ENCODE results near the gene ATP5F1E. TPM values are rescaled to one million over a fixed set of nuclear protein-coding genes. Genes with fewer than 3 reads are reported as not detected.
A peak's percentile ranks its signal among the peaks of the same experiment; 100 is the strongest.

The ATP5F1E gene
- total and polyA plus RNA-seq, 2 donors (not counting 3 experiments of a cell fraction or from before 2014, with no cell fraction given): 29.0 to 107 TPM

DNA sequence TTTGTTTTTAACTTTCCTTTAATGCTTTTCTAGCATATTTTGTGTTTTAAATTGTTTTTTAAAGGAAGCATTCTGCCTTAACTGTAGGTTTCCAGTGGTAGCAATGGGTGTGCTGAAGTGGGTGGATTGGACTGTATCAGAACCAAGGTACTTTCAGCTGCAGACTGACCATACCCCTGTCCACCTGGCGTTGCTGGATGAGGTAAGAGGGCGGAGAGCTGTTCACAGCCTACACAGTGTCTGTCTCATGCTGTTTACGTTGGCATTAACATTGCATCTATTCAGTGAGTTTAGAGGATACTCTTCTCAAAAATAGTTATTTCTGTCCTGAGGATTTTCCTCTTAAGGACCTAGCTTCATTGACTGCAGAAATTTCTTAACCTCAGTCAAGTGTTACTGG lies 39.2 kb downstream of the ATP5F1E start:
- Histone ChIP-seq H3K27ac (ENCODE audit: insufficient read depth, low read depth, low read length) (no peak overlapping the region), H3K36me3 (ENCODE audit: control insufficient read depth in 2 of 2, extremely low read depth in 1 of 2, insufficient read depth in 2 of 2, low read length in 2 of 2) (peaks cover 39 to 58% of the 10 kb centered on the region in 2 experiments), H3K9me1 (replicated peaks; ENCODE audit: control insufficient read depth, extremely low read depth, insufficient read depth, low read length) (no peaks in the 10 kb centered on the region), H3K4me2 (ENCODE audit: insufficient read depth, low read length) (no peak overlapping the region), H4K20me1 (replicated peaks; ENCODE audit: control insufficient read depth, extremely low read depth, insufficient read depth, low read length) (no peaks in the 10 kb centered on the region), H3K79me2 (ENCODE audit: control insufficient read depth, insufficient read depth, low read length) (peaks cover 3% of the 10 kb centered on the region), H3K4me3 (replicated peaks in 1 of 3; ENCODE audit: insufficient read depth in 1 of 3, low read depth in 1 of 3, low read length in 3 of 3) (no peak overlapping the region), H3K9me3 (replicated peaks; ENCODE audit: control insufficient read depth, insufficient read depth, low read length) (no peaks in the 10 kb centered on the region), H3K4me1 (ENCODE audit: control insufficient read depth, extremely low read depth, insufficient read depth, low read length) (no peaks in the 10 kb centered on the region), H3K27me3 (ENCODE audit: control insufficient read depth in 2 of 2, insufficient read depth in 2 of 2, low read length in 2 of 2) (no peaks in the 10 kb centered on the region), H2AFZ (ENCODE audit: low read depth, low read length) (no peak overlapping the region), H3K9ac (replicated peaks; ENCODE audit: extremely low read depth, insufficient read depth, low read length) (no peak overlapping the region)
- BruUV-seq (replicated peaks): no TSS peak
- TF ChIP-seq FOS (IDR thresholded peaks at IDR 0.05; ENCODE audit: borderline replicate concordance, insufficient read depth, low read length): no peak
- peak; percentile 11 for TF ChIP-seq POLR2A (IDR thresholded peaks at IDR 0.05; ENCODE audit: low read depth, low read length)
- TF ChIP-seq JUN (IDR thresholded peaks at IDR 0.05; ENCODE audit: borderline replicate concordance, insufficient read depth, insufficient read length, low read depth): no peak
- TF ChIP-seq MYC (IDR thresholded peaks at IDR 0.05; ENCODE audit: low read depth, low read length): no peak
- TF ChIP-seq, protein P1, sequence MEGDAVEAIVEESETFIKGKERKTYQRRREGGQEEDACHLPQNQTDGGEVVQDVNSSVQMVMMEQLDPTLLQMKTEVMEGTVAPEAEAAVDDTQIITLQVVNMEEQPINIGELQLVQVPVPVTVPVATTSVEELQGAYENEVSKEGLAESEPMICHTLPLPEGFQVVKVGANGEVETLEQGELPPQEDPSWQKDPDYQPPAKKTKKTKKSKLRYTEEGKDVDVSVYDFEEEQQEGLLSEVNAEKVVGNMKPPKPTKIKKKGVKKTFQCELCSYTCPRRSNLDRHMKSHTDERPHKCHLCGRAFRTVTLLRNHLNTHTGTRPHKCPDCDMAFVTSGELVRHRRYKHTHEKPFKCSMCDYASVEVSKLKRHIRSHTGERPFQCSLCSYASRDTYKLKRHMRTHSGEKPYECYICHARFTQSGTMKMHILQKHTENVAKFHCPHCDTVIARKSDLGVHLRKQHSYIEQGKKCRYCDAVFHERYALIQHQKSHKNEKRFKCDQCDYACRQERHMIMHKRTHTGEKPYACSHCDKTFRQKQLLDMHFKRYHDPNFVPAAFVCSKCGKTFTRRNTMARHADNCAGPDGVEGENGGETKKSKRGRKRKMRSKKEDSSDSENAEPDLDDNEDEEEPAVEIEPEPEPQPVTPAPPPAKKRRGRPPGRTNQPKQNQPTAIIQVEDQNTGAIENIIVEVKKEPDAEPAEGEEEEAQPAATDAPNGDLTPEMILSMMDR (IDR thresholded peaks at IDR 0.05; ENCODE audit: extremely low read depth in 1 of 2, insufficient read depth in 1 of 2, low read depth in 1 of 2, low read length in 2 of 2): no peak
- TF ChIP-seq GATA2 (IDR thresholded peaks at IDR 0.05; ENCODE audit: insufficient read depth, insufficient read length, low read depth, low read length): no peak
- TF ChIP-seq EZH2 (IDR thresholded peaks at IDR 0.05; ENCODE audit: borderline replicate concordance, low read depth, low read length, severe bottlenecking): no peak
- peak; percentile 37 for TF ChIP-seq POLR2AphosphoS5 (IDR thresholded peaks at IDR 0.05; ENCODE audit: insufficient read depth, low read depth, low read length)
- TF ChIP-seq, protein P2, sequence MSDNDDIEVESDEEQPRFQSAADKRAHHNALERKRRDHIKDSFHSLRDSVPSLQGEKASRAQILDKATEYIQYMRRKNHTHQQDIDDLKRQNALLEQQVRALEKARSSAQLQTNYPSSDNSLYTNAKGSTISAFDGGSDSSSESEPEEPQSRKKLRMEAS (IDR thresholded peaks at IDR 0.05; ENCODE audit: insufficient read depth, insufficient read length): no peak
- POLR2A ChIA-PET: no interaction called here
- FAIRE-seq (no peak), DNase-seq (ENCODE audit: low read depth, low spot score) (no peak)
- CTCF ChIA-PET: interaction anchor here (0.8 to 1.3 kb wide), 2 partner anchors 123 to 511 kb away, joined by 4 read pairs; no protein-coding TSS in a partner anchor
- intact Hi-C loops (cut with micrococcal nuclease): no loop called here
- dilution Hi-C loops (cut with MboI; ENCODE audit: extremely low pct_ligation_motif_present, low sequenced_read_pairs): no loop called here

Data from endothelial cell of umbilical vein (primary cell).